ENCODE measurements around the gene TSHR. TPM values are rescaled to one million over a fixed set of nuclear protein-coding genes. Genes with fewer than 3 reads are reported as not detected.

The TSHR gene
- total RNA-seq, 1 experiment from 2014 or later = not detected

DNA sequence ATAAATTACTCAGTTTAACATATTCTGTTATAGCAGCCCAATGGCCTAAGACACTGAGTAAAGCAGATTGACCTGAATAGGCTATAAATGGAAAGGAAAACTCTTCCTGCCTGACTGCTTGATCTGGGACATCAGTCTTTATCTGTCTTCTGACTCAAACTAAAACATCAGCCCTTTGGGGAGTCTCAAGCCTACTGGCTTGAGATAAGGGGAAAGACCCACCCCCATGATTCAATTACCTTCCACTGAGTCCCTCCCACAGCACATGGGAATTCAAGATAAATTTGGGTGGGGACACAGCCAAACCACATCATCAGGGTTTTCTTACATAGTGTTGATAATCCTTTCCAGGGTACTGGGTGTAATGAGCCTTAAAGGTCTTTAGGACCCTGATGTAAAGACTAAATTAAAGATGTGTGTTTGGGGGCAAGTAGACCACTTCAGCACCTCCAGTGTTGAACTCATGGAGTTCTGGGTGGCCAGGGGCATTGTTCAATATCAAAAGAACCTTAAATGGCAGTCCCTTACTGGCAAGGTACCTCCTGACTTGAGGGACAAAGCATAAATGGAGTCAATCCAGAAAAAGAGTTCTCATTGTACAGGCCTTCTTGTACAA is 67.8 kb downstream of the TSHR start:
- Histone ChIP-seq H2BK20ac (ENCODE audit: low read depth, low read length, poor library complexity, severe bottlenecking) (no peak overlapping the region), H3K56ac (ENCODE audit: insufficient read length, low read depth, low read length) (no peak overlapping the region), H4K5ac (ENCODE audit: insufficient read length, low read depth, low read length) (no peak overlapping the region), H3K23ac (ENCODE audit: insufficient read length, low read depth, low read length) (no peak overlapping the region), H4K8ac (replicated peaks; ENCODE audit: insufficient read length, low read depth, low read length) (no peak overlapping the region), H3K79me2 (ENCODE audit: insufficient read depth, low read length) (no peaks in the 10 kb centered on the region), H2AFZ (ENCODE audit: low read length) (no peak overlapping the region), H3K27ac (ENCODE audit: insufficient read length, low read depth, low read length) (no peak overlapping the region), H3K4me1 (ENCODE audit: insufficient read depth, low read length) (no peaks in the 10 kb centered on the region), H3K9ac (ENCODE audit: extremely low read depth, insufficient read length, low read length) (no peak overlapping the region), H3K9me3 (ENCODE audit: control insufficient read depth, low read depth, low read length) (no peaks in the 10 kb centered on the region), H3K23me2 (ENCODE audit: insufficient read length, low read depth, low read length, poor library complexity, severe bottlenecking) (no peaks in the 10 kb centered on the region), H2BK12ac (ENCODE audit: insufficient read length, low read depth, low read length) (no peak overlapping the region), H3K27me3 (ENCODE audit: insufficient read depth, low read length) (no peaks in the 10 kb centered on the region), H3K79me1 (ENCODE audit: insufficient read depth, low read depth, low read length, poor library complexity, severe bottlenecking) (no peaks in the 10 kb centered on the region), H3K4me2 (ENCODE audit: insufficient read depth, insufficient read length, low read length) (no peak overlapping the region), H4K91ac (ENCODE audit: insufficient read length, low read depth, low read length) (no peak overlapping the region), H3K18ac (ENCODE audit: insufficient read length, low read depth, low read length) (no peak overlapping the region), H2BK5ac (ENCODE audit: insufficient read length, low read length) (no peak overlapping the region), H3T11ph (ENCODE audit: low read length) (no peak overlapping the region), H2BK120ac (ENCODE audit: low read depth, low read length, poor library complexity, severe bottlenecking) (no peak overlapping the region), H2AK5ac (ENCODE audit: insufficient read length, low read length) (no peak overlapping the region), H3K14ac (ENCODE audit: insufficient read depth, low read length) (no peak overlapping the region), H4K20me1 (ENCODE audit: control insufficient read depth, insufficient read depth, insufficient read length) (no peaks in the 10 kb centered on the region), H3K4ac (ENCODE audit: low read depth, low read length) (no peak overlapping the region), H2BK15ac (ENCODE audit: low read depth, low read length) (no peak overlapping the region)
- Mint-ChIP-seq H3K9me3 (no peaks in the 10 kb centered on the region; a peak in 1 of 5 replicates), H3K36me3 (ENCODE audit: insufficient read depth in 1 of 3, low read depth in 3 of 3) (no peaks in the 10 kb centered on the region), H3K27me3 (ENCODE audit: low read depth) (no peaks in the 10 kb centered on the region; the same call in 1 of the 2 replicates), H3K4me3 (no peak overlapping the region), H3K27ac (0 out of 7 replicates have a peak overlapping the region, but pooled peaks of 1 of the 3 experiments have one; percentile 50), H3K4me1 (peaks cover 2% of the 10 kb centered on the region in 2 experiments; a peak in 1 of 4 replicates)
- DNase-seq = no peak
- TF ChIP-seq, protein P1, sequence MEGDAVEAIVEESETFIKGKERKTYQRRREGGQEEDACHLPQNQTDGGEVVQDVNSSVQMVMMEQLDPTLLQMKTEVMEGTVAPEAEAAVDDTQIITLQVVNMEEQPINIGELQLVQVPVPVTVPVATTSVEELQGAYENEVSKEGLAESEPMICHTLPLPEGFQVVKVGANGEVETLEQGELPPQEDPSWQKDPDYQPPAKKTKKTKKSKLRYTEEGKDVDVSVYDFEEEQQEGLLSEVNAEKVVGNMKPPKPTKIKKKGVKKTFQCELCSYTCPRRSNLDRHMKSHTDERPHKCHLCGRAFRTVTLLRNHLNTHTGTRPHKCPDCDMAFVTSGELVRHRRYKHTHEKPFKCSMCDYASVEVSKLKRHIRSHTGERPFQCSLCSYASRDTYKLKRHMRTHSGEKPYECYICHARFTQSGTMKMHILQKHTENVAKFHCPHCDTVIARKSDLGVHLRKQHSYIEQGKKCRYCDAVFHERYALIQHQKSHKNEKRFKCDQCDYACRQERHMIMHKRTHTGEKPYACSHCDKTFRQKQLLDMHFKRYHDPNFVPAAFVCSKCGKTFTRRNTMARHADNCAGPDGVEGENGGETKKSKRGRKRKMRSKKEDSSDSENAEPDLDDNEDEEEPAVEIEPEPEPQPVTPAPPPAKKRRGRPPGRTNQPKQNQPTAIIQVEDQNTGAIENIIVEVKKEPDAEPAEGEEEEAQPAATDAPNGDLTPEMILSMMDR (conservative IDR thresholded peaks at IDR 0.05) = no peak

All from H9 (cell line).